DND-41 (cell line): ENCODE measurements around the gene RSPH9.

Experiments used
- ATAC-seq: fragments of 200-7000 bp; cut with Tn5 transposase; 3 replicates; pipeline ENCODE4 v1.9.1; 2021; ENCODE audit warnings: low read depth; ENCODE audit not compliant: insufficient read depth
- DNase-seq: peaks from one replicate; pipeline ENCODE4 v3.0.0-alpha.2; 2020
- H2AFZ ChIP-seq: 2 replicates; pipeline ENCODE4 v1.6.0; 2012; ENCODE audit warnings: low read depth, low read length
- H3K27ac ChIP-seq: 2 replicates; pipeline ENCODE4 v1.5.1; 2012; ENCODE audit warnings: low read length, inconsistent platforms
- H3K27me3 ChIP-seq: fragments of 200-600 bp; sonication (generic); 2 replicates; pipeline ENCODE4 v1.6.0; 2012; ENCODE audit warnings: low read length, mild to moderate bottlenecking, inconsistent platforms; ENCODE audit not compliant: insufficient read depth, poor library complexity
- H3K36me3 ChIP-seq: 2 replicates; pipeline ENCODE4 v1.5.1; 2012; ENCODE audit warnings: low read length, inconsistent platforms; ENCODE audit not compliant: insufficient read depth
- H3K4me1 ChIP-seq: 2 replicates; pipeline ENCODE4 v1.5.1; 2012; ENCODE audit warnings: mild to moderate bottlenecking, low read length; ENCODE audit not compliant: insufficient read depth
- H3K4me2 ChIP-seq: 2 replicates; pipeline ENCODE4 v1.6.0; 2012; ENCODE audit warnings: mild to moderate bottlenecking, moderate library complexity, low read length, inconsistent platforms; ENCODE audit not compliant: insufficient read depth
- H3K4me3 ChIP-seq, 2 experiments: fragments of 200-600 bp in 1 of 2; shearing (Covaris generic) in 1 of 2; 2 replicates each; pipeline ENCODE4 v1.5.1; 2012 to 2016; ENCODE audit warnings: inconsistent platforms in 2 of 2, low read length in 2 of 2, mild to moderate bottlenecking in 2 of 2, low read depth in 1 of 2, moderate library complexity in 1 of 2
- H3K79me2 ChIP-seq: 2 replicates; pipeline ENCODE4 v1.6.0; 2012; ENCODE audit warnings: low read length, inconsistent platforms; ENCODE audit not compliant: insufficient read depth
- H3K9ac ChIP-seq: 2 replicates; pipeline ENCODE4 v1.6.0; 2012; ENCODE audit warnings: low read depth, mild to moderate bottlenecking, inconsistent platforms, low read length, moderate library complexity
- H3K9me3 ChIP-seq: 2 replicates; pipeline ENCODE4 v1.5.1; 2012; ENCODE audit warnings: low read length, moderate library complexity, mild to moderate bottlenecking, inconsistent platforms; ENCODE audit not compliant: insufficient read depth, severe bottlenecking
- H4K20me1 ChIP-seq: 2 replicates; pipeline ENCODE4 v1.6.0; 2012; ENCODE audit warnings: low read length; ENCODE audit not compliant: insufficient read depth
- CTCF ChIP-seq: IDR thresholded peaks from 2 replicates; pipeline ENCODE4 v1.5.1; 2012; ENCODE audit warnings: borderline replicate concordance, low read length, moderate library complexity, mild to moderate bottlenecking; ENCODE audit not compliant: poor library complexity, severe bottlenecking; ENCODE audit errors: extremely low read depth
- EZH2 ChIP-seq: IDR thresholded peaks from 3 replicates; pipeline ENCODE4 v1.6.1; 2012; ENCODE audit warnings: borderline replicate concordance, low read depth, mild to moderate bottlenecking, moderate library complexity, low read length, inconsistent platforms; ENCODE audit not compliant: severe bottlenecking

RSPH9 gene

DNA sequence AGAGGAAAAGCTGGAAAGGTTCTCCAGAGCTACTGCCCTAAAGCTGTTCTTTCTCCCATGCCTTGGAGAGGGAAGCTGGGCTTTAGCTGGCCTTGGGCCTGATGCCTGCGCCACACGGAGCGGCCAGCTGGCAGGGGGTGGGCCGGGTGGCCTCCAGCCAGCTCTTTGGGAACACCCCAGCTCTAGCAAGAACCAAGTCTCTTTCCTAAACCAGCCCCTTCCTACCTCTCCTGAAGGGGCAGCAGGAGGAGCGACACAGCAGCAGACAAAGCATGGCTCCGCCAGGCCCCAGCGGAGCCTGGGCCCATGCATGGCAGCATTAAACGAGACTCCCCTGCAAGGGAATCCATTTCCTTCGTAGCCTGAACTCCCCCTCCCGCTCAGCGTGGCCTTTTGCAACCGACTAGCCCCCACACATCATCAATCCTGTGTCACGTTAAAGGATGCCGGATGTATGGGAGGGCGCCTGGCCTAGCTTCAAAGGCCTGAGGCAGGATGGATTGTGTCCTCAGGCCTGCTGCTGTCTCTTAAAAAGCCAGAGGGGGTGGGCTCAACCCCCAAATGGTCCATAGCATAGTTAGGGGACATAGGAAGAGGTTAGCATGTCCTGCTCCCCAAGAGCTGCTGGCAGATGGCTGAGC, 28.7 kb downstream of the RSPH9 start:
- no peak overlapping the region for H3K9ac ChIP-seq
- no peaks in the 10 kb centered on the region for H3K4me1 ChIP-seq
- no peaks in the 10 kb centered on the region for H3K9me3 ChIP-seq
- H3K27ac ChIP-seq: no peak overlapping the region
- no peak overlapping the region for H3K4me3 ChIP-seq
- H3K79me2 ChIP-seq: no peaks in the 10 kb centered on the region
- H3K36me3 ChIP-seq: peaks cover 75% of the 10 kb centered on the region
- H4K20me1 ChIP-seq: peaks cover 2% of the 10 kb centered on the region; the same call in 1 of the 2 replicates
- H3K4me2 ChIP-seq: no peak overlapping the region
- DNase-seq (no peak), ATAC-seq (no peak)
- TF ChIP-seq EZH2: no peak
- no peak for TF ChIP-seq CTCF
- H2AFZ ChIP-seq: no peak overlapping the region
- no peaks in the 10 kb centered on the region for H3K27me3 ChIP-seq

- no peak overlapping the region for H3K4me2 ChIP-seq
- no peak for DNase-seq
- no peak overlapping the region for H3K9ac ChIP-seq
- H3K27ac ChIP-seq: no peak overlapping the region
- no peak for TF ChIP-seq EZH2
- TF ChIP-seq CTCF: no peak
- no peaks in the 10 kb centered on the region for H3K4me1 ChIP-seq
- H3K36me3 ChIP-seq: peaks cover 82% of the 10 kb centered on the region
- no peaks in the 10 kb centered on the region for H3K9me3 ChIP-seq
- no peaks in the 10 kb centered on the region for H3K79me2 ChIP-seq
- H4K20me1 ChIP-seq: 0 out of 2 replicates have a peak, but pooled peaks cover 3% of the 10 kb centered on the region
- no peak for ATAC-seq
- H3K27me3 ChIP-seq: no peaks in the 10 kb centered on the region
- no peak overlapping the region for H3K4me3 ChIP-seq
- no peak overlapping the region for H2AFZ ChIP-seq
These were observed 29.5 kb downstream of the RSPH9 start for GRCh38 chr6:43674291-43674690.

DNA sequence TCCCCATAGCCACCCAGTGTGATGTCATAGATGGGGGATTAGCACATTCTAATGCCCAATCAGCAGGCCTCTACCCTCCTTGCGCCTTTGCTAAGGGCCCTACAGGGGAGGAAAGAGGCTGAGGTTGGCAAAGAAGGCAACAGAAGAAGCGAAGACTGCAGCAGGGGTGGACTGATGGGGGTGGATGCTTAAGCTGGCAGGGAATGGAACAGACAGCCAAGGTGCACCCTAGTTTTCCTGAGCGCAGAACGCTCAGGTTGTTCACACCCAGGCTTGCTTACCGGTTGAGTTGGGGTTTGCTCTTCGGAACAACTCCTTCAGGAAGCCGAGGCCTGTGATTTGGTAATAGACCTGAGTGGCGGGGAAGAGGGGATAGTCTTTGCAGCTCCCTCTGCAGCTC, 30.1 kb downstream of the RSPH9 start:
- no peaks in the 10 kb centered on the region for H3K4me1 ChIP-seq
- H3K9me3 ChIP-seq: no peaks in the 10 kb centered on the region
- H3K27me3 ChIP-seq: no peaks in the 10 kb centered on the region
- no peak for ATAC-seq
- no peak overlapping the region for H3K27ac ChIP-seq
- DNase-seq: no peak
- H3K4me3 ChIP-seq: no peak overlapping the region
- peaks cover 88% of the 10 kb centered on the region for H3K36me3 ChIP-seq
- no peaks in the 10 kb centered on the region for H3K79me2 ChIP-seq
- H3K9ac ChIP-seq: no peak overlapping the region
- no peak overlapping the region for H2AFZ ChIP-seq
- no peak overlapping the region for H3K4me2 ChIP-seq
- H4K20me1 ChIP-seq: peaks cover 7% of the 10 kb centered on the region; the same call in 1 of the 2 replicates
- TF ChIP-seq CTCF: no peak
